Measurements from ENCODE around the gene USP3.
"Not testable (repeated sequence)": the region's sequence is repeated elsewhere in the genome, so short reads cannot be mapped to it uniquely, and the experiment has no call there.

The USP3 gene

GRCh38 chr15:63478243-63478642, 26.1 kb upstream of the USP3 start:
- no peak for DNase-seq

GRCh38 chr15:63480441-63480821, 24.0 kb upstream of the USP3 start:
- no peak for DNase-seq

- DNase-seq = no peak
These were observed 23.1 kb upstream of the USP3 start for GRCh38 chr15:63481105-63481810.

GRCh38 chr15:63482874-63483323, 21.5 kb upstream of the USP3 start:
- DNase-seq = no peak

- DNase-seq = no peak
These were observed 20.6 kb upstream of the USP3 start for GRCh38 chr15:63483521-63484371.

GRCh38 chr15:63484433-63485186, 19.8 kb upstream of the USP3 start:
- no peak for DNase-seq

GRCh38 chr15:63487076-63487757, 17.2 kb upstream of the USP3 start:
- peak; percentile 47 to 81 for DNase-seq

- DNase-seq = not testable (repeated sequence)
These were observed 16.5 kb upstream of the USP3 start for GRCh38 chr15:63487758-63488397.

- no peak for DNase-seq
These were observed 15.9 kb upstream of the USP3 start for GRCh38 chr15:63488398-63488960.

- DNase-seq = no peak
These were observed 15.0 kb upstream of the USP3 start for GRCh38 chr15:63489352-63489751.

GRCh38 chr15:63490345-63491034, 13.9 kb upstream of the USP3 start:
- no peak for DNase-seq

- DNase-seq = no peak
These were observed 13.1 kb upstream of the USP3 start for GRCh38 chr15:63491116-63491827.

- DNase-seq = no peak
These were observed 12.4 kb upstream of the USP3 start for GRCh38 chr15:63491979-63492378.

- no peak for DNase-seq
These were observed 11.8 kb upstream of the USP3 start for GRCh38 chr15:63492541-63493077.

- no peak for DNase-seq
These were observed 11.0 kb upstream of the USP3 start for GRCh38 chr15:63493436-63493835.

GRCh38 chr15:63494408-63494807, 10.0 kb upstream of the USP3 start:
- no peak for DNase-seq

- DNase-seq = no peak
These were observed 9.1 kb upstream of the USP3 start for GRCh38 chr15:63495343-63495742.

GRCh38 chr15:63495780-63496488, 8.5 kb upstream of the USP3 start:
- peak in 1 of 2 experiments; percentile 15 for DNase-seq

- no peak for DNase-seq
These were observed 6.5 kb upstream of the USP3 start for GRCh38 chr15:63497642-63498467.

Measured in NCI-H526 (cell line).